HepG2 (cell line): ENCODE measurements around the gene DRAXIN. TPM values are rescaled to one million over a fixed set of nuclear protein-coding genes. Genes with fewer than 3 reads are reported as not detected.

Source experiments
- CBX1 ChIP-seq: IDR thresholded peaks from one replicate; pipeline ENCODE4 v1.6.1; 2016; ENCODE audit warnings: antibody characterized with exemption, low read depth
- CHD4 ChIP-seq: fragments of 200-600 bp; sonication (generic); IDR thresholded peaks from 2 replicates; pipeline ENCODE4 v1.7.0; 2017; ENCODE audit warnings: mild to moderate bottlenecking, low read length, borderline replicate concordance
- ELF4 ChIP-seq: sonication (generic); formaldehyde crosslinking; IDR thresholded peaks from 2 replicates; pipeline ENCODE4 v1.5.0; 2020; ENCODE audit warnings: missing genetic modification reagents, mild to moderate bottlenecking, moderate library complexity, borderline replicate concordance
- NONO ChIP-seq, 2 experiments: fragments of 450-650 bp in 1 of 2; sonication (generic) in 1 of 2; formaldehyde crosslinking in 1 of 2; IDR thresholded peaks in 1 of 2; conservative IDR thresholded peaks in 1 of 2; 2 replicates each; pipeline versions ENCODE4 v1.6.1 to v1.8.0; 2017 to 2022; ENCODE audit warnings: mild to moderate bottlenecking in 1 of 2, missing genetic modification reagents in 1 of 2, moderate library complexity in 1 of 2
- NR2F6 ChIP-seq, 2 experiments: IDR thresholded peaks; 2 replicates each; pipeline ENCODE4 v1.6.1; 2016; ENCODE audit warnings: antibody characterized with exemption in 1 of 2, mild to moderate bottlenecking in 1 of 2
- SALL2 ChIP-seq: sonication (generic); formaldehyde crosslinking; IDR thresholded peaks from 2 replicates; pipeline ENCODE4 v1.8.1; 2023; ENCODE audit warnings: mild to moderate bottlenecking, missing genetic modification reagents, inconsistent platforms
- SETDB1 ChIP-seq: sonication (generic); formaldehyde crosslinking; IDR thresholded peaks from 2 replicates; pipeline ENCODE4 v1.5.1; 2020; ENCODE audit warnings: missing genetic modification reagents, mild to moderate bottlenecking, borderline replicate concordance
- SNAPC2 ChIP-seq: sonication (generic); formaldehyde crosslinking; IDR thresholded peaks from 2 replicates; pipeline ENCODE4 v1.8.1; 2022; ENCODE audit warnings: mild to moderate bottlenecking, missing genetic modification reagents
- THYN1 ChIP-seq: sonication (generic); formaldehyde crosslinking; IDR thresholded peaks from 2 replicates; pipeline ENCODE4 v1.8.1; 2023; ENCODE audit warnings: low read depth, mild to moderate bottlenecking, moderate library complexity, missing genetic modification reagents, borderline replicate concordance
- U2AF2 ChIP-seq: fragments of 200-400 bp; formaldehyde crosslinking; IDR thresholded peaks from 2 replicates; pipeline ENCODE4 v1.6.1; 2017; ENCODE audit warnings: low read depth, mild to moderate bottlenecking, low read length
- ZNF180 ChIP-seq: sonication (generic); formaldehyde crosslinking; IDR thresholded peaks from 2 replicates; pipeline ENCODE4 v1.4.0; 2020; ENCODE audit warnings: low read depth, missing genetic modification reagents, borderline replicate concordance
- ZNF225 ChIP-seq: sonication (generic); formaldehyde crosslinking; IDR thresholded peaks from 2 replicates; pipeline ENCODE4 v1.4.0; 2020; ENCODE audit warnings: mild to moderate bottlenecking, missing genetic modification reagents
- ZNF274 ChIP-seq: sonication (generic); formaldehyde crosslinking; IDR thresholded peaks from 2 replicates; pipeline ENCODE4 v1.5.1; 2020; ENCODE audit warnings: mild to moderate bottlenecking, missing genetic modification reagents
- ZNF484 ChIP-seq: sonication (generic); formaldehyde crosslinking; IDR thresholded peaks from 2 replicates; pipeline ENCODE4 v1.5.1; 2020; ENCODE audit warnings: mild to moderate bottlenecking, low read depth, missing genetic modification reagents, borderline replicate concordance
- ZNF761 ChIP-seq: sonication (generic); formaldehyde crosslinking; conservative IDR thresholded peaks from 2 replicates; pipeline ENCODE4 v1.4.0; 2020; ENCODE audit warnings: mild to moderate bottlenecking, missing genetic modification reagents
- polyA plus RNA-seq, 8 experiments: library from polyadenylated mRNA; depleted of rRNA in 3 of 8; stranded (reverse) in 7 of 8; unstranded in 1 of 8; fragments of >200 nt; fragmentation: Illumina TruSeq in 4 of 8; extraction: Trizol in 4 of 8; gene quantifications; 2 replicates each; pipeline versions ENCODE4 v1.2.1 to v1.2.3, GENCODE V29; 2011 to 2016; ENCODE audit warnings: low read depth in 4 of 8, missing spikeins in 1 of 8, mixed read lengths in 1 of 8; ENCODE audit not compliant: insufficient read depth in 1 of 8
- total RNA-seq, 5 experiments: library from RNA; depleted of rRNA; stranded (reverse); fragments of >200 nt; fragmentation: Illumina TruSeq; extraction: Trizol; gene quantifications; 2 replicates each; pipeline ENCODE4 v1.2.3, GENCODE V29; 2016; ENCODE audit warnings: low read depth in 1 of 5
- TF ChIP-seq, protein P1 (sequence below): sonication (generic); formaldehyde crosslinking; conservative IDR thresholded peaks from 2 replicates; pipeline ENCODE4 v1.4.0; 2020; ENCODE audit warnings: mild to moderate bottlenecking, missing genetic modification reagents, moderate library complexity
- TF ChIP-seq, protein P2 (sequence below): sonication (generic); formaldehyde crosslinking; IDR thresholded peaks from 2 replicates; pipeline ENCODE4 v1.8.1; 2023; ENCODE audit warnings: mild to moderate bottlenecking, moderate library complexity, missing genetic modification reagents
- TF ChIP-seq, protein P3 (sequence below): IDR thresholded peaks from 2 replicates; pipeline ENCODE4 v1.6.1; 2016
- TF ChIP-seq, protein P4 (sequence below): sonication (generic); formaldehyde crosslinking; IDR thresholded peaks from 2 replicates; pipeline ENCODE4 v1.5.0; 2020; ENCODE audit warnings: missing genetic modification reagents

The DRAXIN gene
- total and polyA plus RNA-seq, 2 of the 13 experiments (the other 11 are each of a cell fraction or from before 2014, with no cell fraction given): 0.02 TPM; not detected in 1

DNA sequence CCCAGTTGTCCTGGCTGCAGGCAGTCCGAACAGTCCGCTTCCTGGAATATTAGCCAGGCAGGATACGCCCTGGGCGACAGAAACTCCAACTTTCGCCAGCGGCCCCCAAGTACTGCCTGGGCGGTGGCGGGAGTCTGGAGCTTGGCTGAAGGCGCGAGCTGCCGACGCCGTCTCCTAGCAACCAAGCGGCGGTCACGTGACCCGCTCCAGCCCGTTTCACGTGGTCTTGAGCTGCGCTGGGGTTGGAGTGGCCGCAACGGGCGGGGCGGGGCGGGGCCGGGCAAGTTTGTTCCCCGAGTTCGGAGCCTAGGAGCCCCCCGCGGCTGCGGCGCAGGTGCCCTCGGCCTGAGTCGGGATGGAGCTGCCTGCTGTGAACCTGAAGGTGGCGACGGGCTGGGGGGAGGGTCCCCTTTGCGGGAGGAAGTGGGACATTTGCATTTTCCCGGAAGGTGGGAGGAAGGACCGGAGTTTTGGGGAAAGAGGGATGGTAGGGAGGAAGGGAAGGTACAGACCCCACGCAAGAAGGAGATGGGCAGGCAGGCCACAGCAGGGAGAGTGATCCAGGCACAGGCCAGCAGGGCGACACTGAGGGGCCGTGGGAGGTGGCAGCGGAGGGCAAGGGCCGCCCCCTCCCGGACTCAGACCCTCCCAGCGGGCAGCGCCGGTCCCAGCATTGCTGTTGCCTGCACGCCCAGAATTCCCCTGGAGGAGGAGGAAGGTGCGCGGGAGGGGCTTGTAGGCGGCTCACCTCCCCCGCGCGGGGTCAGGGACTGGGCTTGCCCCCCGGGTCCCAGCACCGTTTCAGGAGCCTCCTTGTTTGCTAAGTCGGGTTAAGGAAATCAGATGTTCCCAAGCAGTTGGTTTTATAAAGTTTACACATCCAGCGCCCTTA, 44.6 kb downstream of the DRAXIN start, which contains the start of gene AGTRAP (continued):
- TF ChIP-seq, protein P1, sequence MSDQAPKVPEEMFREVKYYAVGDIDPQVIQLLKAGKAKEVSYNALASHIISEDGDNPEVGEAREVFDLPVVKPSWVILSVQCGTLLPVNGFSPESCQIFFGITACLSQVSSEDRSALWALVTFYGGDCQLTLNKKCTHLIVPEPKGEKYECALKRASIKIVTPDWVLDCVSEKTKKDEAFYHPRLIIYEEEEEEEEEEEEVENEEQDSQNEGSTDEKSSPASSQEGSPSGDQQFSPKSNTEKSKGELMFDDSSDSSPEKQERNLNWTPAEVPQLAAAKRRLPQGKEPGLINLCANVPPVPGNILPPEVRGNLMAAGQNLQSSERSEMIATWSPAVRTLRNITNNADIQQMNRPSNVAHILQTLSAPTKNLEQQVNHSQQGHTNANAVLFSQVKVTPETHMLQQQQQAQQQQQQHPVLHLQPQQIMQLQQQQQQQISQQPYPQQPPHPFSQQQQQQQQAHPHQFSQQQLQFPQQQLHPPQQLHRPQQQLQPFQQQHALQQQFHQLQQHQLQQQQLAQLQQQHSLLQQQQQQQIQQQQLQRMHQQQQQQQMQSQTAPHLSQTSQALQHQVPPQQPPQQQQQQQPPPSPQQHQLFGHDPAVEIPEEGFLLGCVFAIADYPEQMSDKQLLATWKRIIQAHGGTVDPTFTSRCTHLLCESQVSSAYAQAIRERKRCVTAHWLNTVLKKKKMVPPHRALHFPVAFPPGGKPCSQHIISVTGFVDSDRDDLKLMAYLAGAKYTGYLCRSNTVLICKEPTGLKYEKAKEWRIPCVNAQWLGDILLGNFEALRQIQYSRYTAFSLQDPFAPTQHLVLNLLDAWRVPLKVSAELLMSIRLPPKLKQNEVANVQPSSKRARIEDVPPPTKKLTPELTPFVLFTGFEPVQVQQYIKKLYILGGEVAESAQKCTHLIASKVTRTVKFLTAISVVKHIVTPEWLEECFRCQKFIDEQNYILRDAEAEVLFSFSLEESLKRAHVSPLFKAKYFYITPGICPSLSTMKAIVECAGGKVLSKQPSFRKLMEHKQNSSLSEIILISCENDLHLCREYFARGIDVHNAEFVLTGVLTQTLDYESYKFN (CRISPR knock-in tag): peak; percentile 19; the same call in 1 of the 2 replicates
- TF ChIP-seq ELF4 (no peak), NR2F6 (IDR thresholded peaks at IDR 0.05) (no peak), NR2F6 (CRISPR knock-in tag; IDR thresholded peaks at IDR 0.05) (peak; percentile 37; the same call in 1 of the 2 replicates), ZNF761 (CRISPR knock-in tag) (0 out of 2 replicates have a peak, but pooled peaks have one; percentile 53), SETDB1 (peak; percentile 53; the same call in 1 of the 2 replicates), CBX1 (peak; percentile 18), THYN1 (CRISPR knock-in tag) (no peak), ZNF484 (CRISPR knock-in tag) (no peak), SALL2 (CRISPR knock-in tag) (peak; percentile 42; the same call in 1 of the 2 replicates), CHD4 (no peak), ZNF274 (CRISPR knock-in tag) (peak; percentile 70), ZNF225 (CRISPR knock-in tag) (0 out of 2 replicates have a peak, but pooled peaks have one; percentile 55), U2AF2 (peak; percentile 81; the same call in 1 of the 2 replicates), NONO (IDR thresholded peaks at IDR 0.05) (no peak), NONO (CRISPR knock-in tag; conservative IDR thresholded peaks at IDR 0.05) (peak; percentile 20; the same call in 1 of the 2 replicates), ZNF180 (no peak), SNAPC2 (CRISPR knock-in tag) (0 out of 2 replicates have a peak, but pooled peaks have one; percentile 27)
- TF ChIP-seq, protein P2, sequence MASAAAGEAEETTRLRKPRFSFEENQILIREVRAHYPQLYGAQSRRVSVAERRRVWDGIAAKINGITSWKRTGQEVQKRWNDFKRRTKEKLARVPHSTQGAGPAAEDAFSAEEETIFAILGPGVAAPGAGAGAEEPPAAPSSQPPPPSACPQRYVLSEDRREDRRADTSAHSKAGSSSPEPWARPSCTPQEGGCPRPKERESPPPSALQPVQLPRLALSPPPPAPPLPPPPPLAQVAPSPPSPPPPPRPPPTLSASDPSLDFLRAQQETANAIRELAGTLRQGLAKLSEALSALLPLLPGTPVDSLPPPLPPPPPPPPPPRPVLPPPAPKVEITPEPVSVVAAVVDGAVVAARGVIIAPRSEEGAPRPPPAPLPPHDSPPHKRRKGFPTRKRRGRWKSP (CRISPR knock-in tag): peak; percentile 51
- TF ChIP-seq, protein P3, sequence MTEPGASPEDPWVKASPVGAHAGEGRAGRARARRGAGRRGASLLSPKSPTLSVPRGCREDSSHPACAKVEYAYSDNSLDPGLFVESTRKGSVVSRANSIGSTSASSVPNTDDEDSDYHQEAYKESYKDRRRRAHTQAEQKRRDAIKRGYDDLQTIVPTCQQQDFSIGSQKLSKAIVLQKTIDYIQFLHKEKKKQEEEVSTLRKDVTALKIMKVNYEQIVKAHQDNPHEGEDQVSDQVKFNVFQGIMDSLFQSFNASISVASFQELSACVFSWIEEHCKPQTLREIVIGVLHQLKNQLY (CRISPR knock-in tag): peak; percentile 80
- TF ChIP-seq, protein P4, sequence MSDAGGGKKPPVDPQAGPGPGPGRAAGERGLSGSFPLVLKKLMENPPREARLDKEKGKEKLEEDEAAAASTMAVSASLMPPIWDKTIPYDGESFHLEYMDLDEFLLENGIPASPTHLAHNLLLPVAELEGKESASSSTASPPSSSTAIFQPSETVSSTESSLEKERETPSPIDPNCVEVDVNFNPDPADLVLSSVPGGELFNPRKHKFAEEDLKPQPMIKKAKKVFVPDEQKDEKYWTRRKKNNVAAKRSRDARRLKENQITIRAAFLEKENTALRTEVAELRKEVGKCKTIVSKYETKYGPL (CRISPR knock-in tag): no peak
